ENCODE results near the gene ADH4. TPM values are rescaled to one million over a fixed set of nuclear protein-coding genes. Genes with fewer than 3 reads are reported as not detected.
"Not testable (repeated sequence)": the region's sequence is repeated elsewhere in the genome, so short reads cannot be mapped to it uniquely, and the experiment has no call there.

ADH4 gene
- not detected for total RNA-seq
- 0.86 TPM for polyA plus RNA-seq (ENCODE audit: insufficient read depth, low read depth, low replicate concordance)
- long read RNA-seq, donor 1: 0 reads
- long read RNA-seq, donor 2: 0 reads

DNA sequence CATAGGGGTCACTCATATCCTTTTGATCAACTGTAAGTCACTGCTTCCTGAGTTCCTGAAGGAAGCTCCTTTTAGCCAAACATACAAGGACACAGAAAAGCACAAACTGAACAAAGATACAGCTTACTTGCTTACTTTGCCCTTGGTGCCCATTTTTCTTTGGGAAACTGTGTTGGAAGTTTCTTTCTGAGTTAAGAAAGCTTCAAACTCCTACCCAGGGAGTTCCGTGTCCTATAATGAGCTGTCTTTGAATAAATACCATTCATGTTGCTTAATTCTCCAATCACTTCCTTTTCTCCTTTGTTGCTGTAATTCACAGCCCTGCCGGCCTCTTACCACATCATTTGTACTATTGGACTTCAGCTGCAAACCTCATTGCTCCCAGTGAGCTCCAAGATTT is at the start of gene ADH4:
TSS of gene ADH4 (minus strand) at position 228 of the 400 bp plus-strand sequence. CDS start at position 153, 75 bp downstream.
- Histone ChIP-seq H3K4me3 (no peak within 1 kb of the TSS), H3K27ac (no peak within 1 kb of the TSS), H3K36me3 (ENCODE audit: low read depth, missing control alignments) (no peaks in the 10 kb centered on the region), H3K4me1 (no peaks in the 10 kb centered on the region), H3K27me3 (no peaks in the 10 kb centered on the region), H3K9me3 (no peaks in the 10 kb centered on the region)
- DNase-seq: no peak
- WGBS, 2 donors: 70 to 71% methylated on average over 2 of the region's 2 CpGs
- intact Hi-C loops (cut with DNase I; ENCODE audit: low total_unique reads): no loop called here
- TF ChIP-seq, protein P1, sequence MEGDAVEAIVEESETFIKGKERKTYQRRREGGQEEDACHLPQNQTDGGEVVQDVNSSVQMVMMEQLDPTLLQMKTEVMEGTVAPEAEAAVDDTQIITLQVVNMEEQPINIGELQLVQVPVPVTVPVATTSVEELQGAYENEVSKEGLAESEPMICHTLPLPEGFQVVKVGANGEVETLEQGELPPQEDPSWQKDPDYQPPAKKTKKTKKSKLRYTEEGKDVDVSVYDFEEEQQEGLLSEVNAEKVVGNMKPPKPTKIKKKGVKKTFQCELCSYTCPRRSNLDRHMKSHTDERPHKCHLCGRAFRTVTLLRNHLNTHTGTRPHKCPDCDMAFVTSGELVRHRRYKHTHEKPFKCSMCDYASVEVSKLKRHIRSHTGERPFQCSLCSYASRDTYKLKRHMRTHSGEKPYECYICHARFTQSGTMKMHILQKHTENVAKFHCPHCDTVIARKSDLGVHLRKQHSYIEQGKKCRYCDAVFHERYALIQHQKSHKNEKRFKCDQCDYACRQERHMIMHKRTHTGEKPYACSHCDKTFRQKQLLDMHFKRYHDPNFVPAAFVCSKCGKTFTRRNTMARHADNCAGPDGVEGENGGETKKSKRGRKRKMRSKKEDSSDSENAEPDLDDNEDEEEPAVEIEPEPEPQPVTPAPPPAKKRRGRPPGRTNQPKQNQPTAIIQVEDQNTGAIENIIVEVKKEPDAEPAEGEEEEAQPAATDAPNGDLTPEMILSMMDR (IDR thresholded peaks at IDR 0.05): no peak
- no peak for TF ChIP-seq POLR2A (IDR thresholded peaks at IDR 0.05)

DNA sequence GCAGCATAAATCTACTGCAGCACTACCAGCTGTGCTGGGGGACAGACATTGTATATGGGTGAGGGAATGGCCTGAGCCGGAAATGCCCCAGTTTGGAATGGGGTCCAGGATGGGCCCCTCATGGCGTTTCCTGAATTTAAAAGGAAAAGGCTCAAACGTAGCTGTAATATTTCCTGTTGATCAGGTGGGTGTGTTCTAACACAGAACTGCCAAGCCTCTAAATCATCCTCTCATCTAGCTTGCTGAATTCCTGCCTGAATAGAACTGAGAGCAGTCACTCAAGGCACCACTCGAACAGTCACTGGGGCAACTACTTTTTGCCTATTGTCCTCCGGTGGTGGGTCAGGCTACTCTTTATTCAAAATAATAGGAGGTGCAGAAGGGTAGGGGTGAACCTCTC is 46.2 kb upstream of the ADH4 start:
- WGBS, 2 donors: 82 to 86% methylated on average over 5 of the region's 5 CpGs
- no peak for DNase-seq
- H3K27me3 ChIP-seq: no peaks in the 10 kb centered on the region
- no peaks in the 10 kb centered on the region for H3K4me1 ChIP-seq
- H3K4me3 ChIP-seq: no peak overlapping the region
- TF ChIP-seq POLR2A (IDR thresholded peaks at IDR 0.05): no peak
- TF ChIP-seq, protein P1 (IDR thresholded peaks at IDR 0.05): no peak
- H3K9me3 ChIP-seq: no peaks in the 10 kb centered on the region
- intact Hi-C loops (cut with DNase I; ENCODE audit: low total_unique reads): no loop called here
- no peaks in the 10 kb centered on the region for H3K36me3 ChIP-seq (ENCODE audit: low read depth, missing control alignments)
- H3K27ac ChIP-seq: no peak overlapping the region

DNA sequence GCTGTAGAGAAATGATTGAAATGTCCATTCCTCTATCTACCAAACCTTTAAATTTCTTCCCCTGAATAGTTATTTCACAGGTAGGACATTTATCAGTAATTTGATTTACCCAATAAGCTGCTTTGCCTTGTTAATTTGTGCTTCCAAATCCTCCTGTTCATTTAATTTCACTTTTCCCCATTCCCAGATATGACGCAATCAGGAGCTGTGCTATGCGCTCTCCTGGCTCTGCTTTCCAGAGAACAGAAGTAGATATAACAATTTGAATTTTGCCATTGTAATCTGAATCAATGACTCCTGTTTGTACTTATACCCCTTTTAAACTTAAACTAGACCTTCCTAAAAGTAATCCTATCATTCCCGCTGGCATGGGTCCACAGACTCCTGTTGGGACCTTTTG is 45.8 kb upstream of the ADH4 start:
- H3K36me3 ChIP-seq (ENCODE audit: low read depth, missing control alignments); H3K4me3 ChIP-seq; DNase-seq; intact Hi-C loops (cut with DNase I; ENCODE audit: low total_unique reads); H3K27ac ChIP-seq; H3K4me1 ChIP-seq; H3K9me3 ChIP-seq; H3K27me3 ChIP-seq: not testable (repeated sequence)
- WGBS, 2 donors: 90 to 96% methylated on average over 3 of the region's 3 CpGs

DNA sequence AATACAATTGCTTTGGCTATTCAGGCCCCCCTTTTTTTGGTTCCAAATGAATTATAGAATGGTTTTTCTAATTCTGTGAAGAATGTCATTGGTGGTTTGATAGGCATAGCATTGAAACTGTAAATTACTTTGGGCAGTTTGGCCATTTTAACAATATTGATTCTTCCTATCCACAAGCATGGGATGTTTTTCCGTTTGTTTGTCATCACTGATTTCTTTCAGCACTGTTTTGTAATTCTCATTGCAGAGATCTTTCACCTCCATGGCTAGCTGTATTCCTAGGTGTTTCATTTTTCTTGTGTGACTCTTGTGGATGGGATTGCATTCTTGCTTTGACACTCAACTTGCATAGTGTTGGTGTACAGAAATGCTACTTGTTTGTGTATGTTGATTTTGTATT is 41.9 kb upstream of the ADH4 start:
- Histone ChIP-seq H3K4me3 (no peak overlapping the region), H3K27me3 (no peaks in the 10 kb centered on the region), H3K4me1 (no peaks in the 10 kb centered on the region), H3K36me3 (ENCODE audit: low read depth, missing control alignments) (no peaks in the 10 kb centered on the region), H3K9me3 (no peaks in the 10 kb centered on the region), H3K27ac (no peak overlapping the region)
- intact Hi-C loops (cut with DNase I; ENCODE audit: low total_unique reads): no loop called here
- WGBS, 2 donors: 64 to 71% methylated on average over 1 of the region's 1 CpG
- TF ChIP-seq POLR2A (IDR thresholded peaks at IDR 0.05): no peak
- TF ChIP-seq, protein P1 (IDR thresholded peaks at IDR 0.05): no peak
- DNase-seq: no peak

DNA sequence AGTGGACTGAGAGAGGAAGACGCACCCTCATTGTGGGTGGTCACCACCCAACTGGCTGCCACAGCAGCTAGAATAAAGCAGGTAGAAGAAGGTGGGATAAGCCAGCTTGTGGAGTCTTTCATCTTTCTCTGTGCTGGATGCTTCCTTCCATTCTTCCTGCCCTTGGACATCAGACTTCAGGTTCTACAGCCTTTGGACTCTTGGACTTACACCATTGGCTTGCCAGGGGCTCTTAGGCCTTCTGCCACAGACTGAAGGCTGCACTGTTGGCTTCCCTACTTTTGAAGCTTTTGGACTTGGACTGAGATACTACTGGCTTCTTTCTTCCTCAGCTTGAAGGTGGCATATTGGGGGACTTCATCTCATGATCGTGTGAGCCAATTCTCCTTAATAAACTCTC is 41.5 kb upstream of the ADH4 start:
- no peaks in the 10 kb centered on the region for H3K4me1 ChIP-seq
- no peak overlapping the region for H3K4me3 ChIP-seq
- H3K27me3 ChIP-seq: no peaks in the 10 kb centered on the region
- no peaks in the 10 kb centered on the region for H3K36me3 ChIP-seq (ENCODE audit: low read depth, missing control alignments)
- DNase-seq: no peak
- intact Hi-C loops (cut with DNase I; ENCODE audit: low total_unique reads): no loop called here
- H3K9me3 ChIP-seq: no peaks in the 10 kb centered on the region
- WGBS, 2 donors: 86 to 88% methylated on average over 2 of the region's 2 CpGs
- H3K27ac ChIP-seq: no peak overlapping the region
- TF ChIP-seq, protein P1 (IDR thresholded peaks at IDR 0.05): no peak
- TF ChIP-seq POLR2A (IDR thresholded peaks at IDR 0.05): no peak

Measured in testis (tissue), 5 donors.